H1 (cell line): ENCODE results near the gene TMEM178B. TPM values are rescaled to one million over a fixed set of nuclear protein-coding genes. Genes with fewer than 3 reads are reported as not detected.

ENCODE experiments used
- FOSL1 ChIP-seq: IDR thresholded peaks from 2 replicates; pipeline ENCODE4 v1.6.1; 2011; ENCODE audit warnings: mild to moderate bottlenecking, low read depth, low read length, moderate library complexity; ENCODE audit not compliant: insufficient read depth
- JUN ChIP-seq: IDR thresholded peaks from 2 replicates; pipeline ENCODE4 v1.6.1; 2011; ENCODE audit warnings: low read depth, mild to moderate bottlenecking, improper control_type of control experiment, low read length
- JUND ChIP-seq: IDR thresholded peaks from 2 replicates; pipeline ENCODE4 v1.6.1; 2011; ENCODE audit warnings: mild to moderate bottlenecking, improper control_type of control experiment, low read length
- KDM4A ChIP-seq: IDR thresholded peaks from one replicate; pipeline ENCODE4 v1.7.1; 2012; ENCODE audit warnings: low read depth, mild to moderate bottlenecking, moderate library complexity, low read length, inconsistent platforms; ENCODE audit not compliant: severe bottlenecking
- polyA plus RNA-seq, 7 experiments: library from polyadenylated mRNA; depleted of rRNA in 3 of 7; stranded (reverse) in 5 of 7; unstranded in 2 of 7; fragments of >200 nt in 5 of 7; fragments of 200-250 nt in 2 of 7; gene quantifications; 1 replicate in 5 of 7; 2 replicates in 1 of 7; 4 replicates in 1 of 7; pipeline versions ENCODE4 v1.2.1 to v1.2.3, GENCODE V29; 2011 to 2013; ENCODE audit warnings: missing spikeins in 2 of 7, mixed read lengths in 2 of 7
- total RNA-seq: library from RNA; stranded (reverse); fragmentation: NEBNext Ultra II Directional; extraction: Animal tissue kit (Norgen Biotek cat#: 25700); gene quantifications from 2 replicates; pipeline ENCODE4 v1.2.1, GENCODE V29; 2021
- TF ChIP-seq, protein P1 (sequence below): fragments of 300-600 bp; sonication (generic); IDR thresholded peaks from 2 replicates; pipeline ENCODE4 v1.7.1; 2012; ENCODE audit warnings: low read length, moderate library complexity, mild to moderate bottlenecking, inconsistent platforms; ENCODE audit not compliant: insufficient replicate concordance
- TF ChIP-seq, protein P2 (sequence below), 3 experiments: IDR thresholded peaks; 1 replicate in 2 of 3; 2 replicates in 1 of 3; pipeline versions ENCODE4 v1.5.1 to v1.6.1; 2011; ENCODE audit warnings: low read length in 3 of 3, mild to moderate bottlenecking in 3 of 3, inconsistent platforms in 2 of 3, low read depth in 1 of 3, moderate library complexity in 1 of 3; ENCODE audit not compliant: insufficient read depth in 1 of 3; ENCODE audit errors: control extremely low read depth in 1 of 3
- TF ChIP-seq, protein P3 (sequence below): IDR thresholded peaks from 2 replicates; pipeline ENCODE4 v1.6.1; 2012; ENCODE audit warnings: low read length, inconsistent platforms

Gene TMEM178B
- total and polyA plus RNA-seq, 2 of the 8 experiments (the other 6 are each of a cell fraction or from before 2014, with no cell fraction given): 5.3 to 18.1 TPM

DNA sequence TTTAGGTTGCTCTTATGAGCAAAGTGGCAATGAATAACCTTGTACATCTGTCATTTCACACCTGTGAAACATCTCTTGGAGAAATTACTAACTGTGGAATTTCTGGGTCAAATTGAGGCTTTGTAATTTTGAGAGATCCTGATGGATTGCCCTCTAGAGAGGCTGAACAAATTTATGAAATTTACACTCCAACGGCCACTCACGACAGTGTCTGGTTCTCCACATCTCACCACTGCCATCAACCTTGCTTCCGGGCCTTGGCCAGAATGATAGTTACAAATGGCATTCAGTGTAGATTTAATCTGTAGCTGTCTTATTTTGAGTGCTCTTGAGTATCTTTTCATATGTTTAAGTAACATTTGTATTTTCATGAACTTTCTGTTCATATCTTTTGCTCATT lies 117.4 kb downstream of the TMEM178B start (continued):
- TF ChIP-seq, protein P1, sequence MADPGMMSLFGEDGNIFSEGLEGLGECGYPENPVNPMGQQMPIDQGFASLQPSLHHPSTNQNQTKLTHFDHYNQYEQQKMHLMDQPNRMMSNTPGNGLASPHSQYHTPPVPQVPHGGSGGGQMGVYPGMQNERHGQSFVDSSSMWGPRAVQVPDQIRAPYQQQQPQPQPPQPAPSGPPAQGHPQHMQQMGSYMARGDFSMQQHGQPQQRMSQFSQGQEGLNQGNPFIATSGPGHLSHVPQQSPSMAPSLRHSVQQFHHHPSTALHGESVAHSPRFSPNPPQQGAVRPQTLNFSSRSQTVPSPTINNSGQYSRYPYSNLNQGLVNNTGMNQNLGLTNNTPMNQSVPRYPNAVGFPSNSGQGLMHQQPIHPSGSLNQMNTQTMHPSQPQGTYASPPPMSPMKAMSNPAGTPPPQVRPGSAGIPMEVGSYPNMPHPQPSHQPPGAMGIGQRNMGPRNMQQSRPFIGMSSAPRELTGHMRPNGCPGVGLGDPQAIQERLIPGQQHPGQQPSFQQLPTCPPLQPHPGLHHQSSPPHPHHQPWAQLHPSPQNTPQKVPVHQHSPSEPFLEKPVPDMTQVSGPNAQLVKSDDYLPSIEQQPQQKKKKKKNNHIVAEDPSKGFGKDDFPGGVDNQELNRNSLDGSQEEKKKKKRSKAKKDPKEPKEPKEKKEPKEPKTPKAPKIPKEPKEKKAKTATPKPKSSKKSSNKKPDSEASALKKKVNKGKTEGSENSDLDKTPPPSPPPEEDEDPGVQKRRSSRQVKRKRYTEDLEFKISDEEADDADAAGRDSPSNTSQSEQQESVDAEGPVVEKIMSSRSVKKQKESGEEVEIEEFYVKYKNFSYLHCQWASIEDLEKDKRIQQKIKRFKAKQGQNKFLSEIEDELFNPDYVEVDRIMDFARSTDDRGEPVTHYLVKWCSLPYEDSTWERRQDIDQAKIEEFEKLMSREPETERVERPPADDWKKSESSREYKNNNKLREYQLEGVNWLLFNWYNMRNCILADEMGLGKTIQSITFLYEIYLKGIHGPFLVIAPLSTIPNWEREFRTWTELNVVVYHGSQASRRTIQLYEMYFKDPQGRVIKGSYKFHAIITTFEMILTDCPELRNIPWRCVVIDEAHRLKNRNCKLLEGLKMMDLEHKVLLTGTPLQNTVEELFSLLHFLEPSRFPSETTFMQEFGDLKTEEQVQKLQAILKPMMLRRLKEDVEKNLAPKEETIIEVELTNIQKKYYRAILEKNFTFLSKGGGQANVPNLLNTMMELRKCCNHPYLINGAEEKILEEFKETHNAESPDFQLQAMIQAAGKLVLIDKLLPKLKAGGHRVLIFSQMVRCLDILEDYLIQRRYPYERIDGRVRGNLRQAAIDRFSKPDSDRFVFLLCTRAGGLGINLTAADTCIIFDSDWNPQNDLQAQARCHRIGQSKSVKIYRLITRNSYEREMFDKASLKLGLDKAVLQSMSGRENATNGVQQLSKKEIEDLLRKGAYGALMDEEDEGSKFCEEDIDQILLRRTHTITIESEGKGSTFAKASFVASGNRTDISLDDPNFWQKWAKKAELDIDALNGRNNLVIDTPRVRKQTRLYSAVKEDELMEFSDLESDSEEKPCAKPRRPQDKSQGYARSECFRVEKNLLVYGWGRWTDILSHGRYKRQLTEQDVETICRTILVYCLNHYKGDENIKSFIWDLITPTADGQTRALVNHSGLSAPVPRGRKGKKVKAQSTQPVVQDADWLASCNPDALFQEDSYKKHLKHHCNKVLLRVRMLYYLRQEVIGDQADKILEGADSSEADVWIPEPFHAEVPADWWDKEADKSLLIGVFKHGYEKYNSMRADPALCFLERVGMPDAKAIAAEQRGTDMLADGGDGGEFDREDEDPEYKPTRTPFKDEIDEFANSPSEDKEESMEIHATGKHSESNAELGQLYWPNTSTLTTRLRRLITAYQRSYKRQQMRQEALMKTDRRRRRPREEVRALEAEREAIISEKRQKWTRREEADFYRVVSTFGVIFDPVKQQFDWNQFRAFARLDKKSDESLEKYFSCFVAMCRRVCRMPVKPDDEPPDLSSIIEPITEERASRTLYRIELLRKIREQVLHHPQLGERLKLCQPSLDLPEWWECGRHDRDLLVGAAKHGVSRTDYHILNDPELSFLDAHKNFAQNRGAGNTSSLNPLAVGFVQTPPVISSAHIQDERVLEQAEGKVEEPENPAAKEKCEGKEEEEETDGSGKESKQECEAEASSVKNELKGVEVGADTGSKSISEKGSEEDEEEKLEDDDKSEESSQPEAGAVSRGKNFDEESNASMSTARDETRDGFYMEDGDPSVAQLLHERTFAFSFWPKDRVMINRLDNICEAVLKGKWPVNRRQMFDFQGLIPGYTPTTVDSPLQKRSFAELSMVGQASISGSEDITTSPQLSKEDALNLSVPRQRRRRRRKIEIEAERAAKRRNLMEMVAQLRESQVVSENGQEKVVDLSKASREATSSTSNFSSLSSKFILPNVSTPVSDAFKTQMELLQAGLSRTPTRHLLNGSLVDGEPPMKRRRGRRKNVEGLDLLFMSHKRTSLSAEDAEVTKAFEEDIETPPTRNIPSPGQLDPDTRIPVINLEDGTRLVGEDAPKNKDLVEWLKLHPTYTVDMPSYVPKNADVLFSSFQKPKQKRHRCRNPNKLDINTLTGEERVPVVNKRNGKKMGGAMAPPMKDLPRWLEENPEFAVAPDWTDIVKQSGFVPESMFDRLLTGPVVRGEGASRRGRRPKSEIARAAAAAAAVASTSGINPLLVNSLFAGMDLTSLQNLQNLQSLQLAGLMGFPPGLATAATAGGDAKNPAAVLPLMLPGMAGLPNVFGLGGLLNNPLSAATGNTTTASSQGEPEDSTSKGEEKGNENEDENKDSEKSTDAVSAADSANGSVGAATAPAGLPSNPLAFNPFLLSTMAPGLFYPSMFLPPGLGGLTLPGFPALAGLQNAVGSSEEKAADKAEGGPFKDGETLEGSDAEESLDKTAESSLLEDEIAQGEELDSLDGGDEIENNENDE: no peak
- TF ChIP-seq KDM4A: no peak
- no peak for TF ChIP-seq JUND
- no peak for TF ChIP-seq FOSL1
- TF ChIP-seq, protein P2, sequence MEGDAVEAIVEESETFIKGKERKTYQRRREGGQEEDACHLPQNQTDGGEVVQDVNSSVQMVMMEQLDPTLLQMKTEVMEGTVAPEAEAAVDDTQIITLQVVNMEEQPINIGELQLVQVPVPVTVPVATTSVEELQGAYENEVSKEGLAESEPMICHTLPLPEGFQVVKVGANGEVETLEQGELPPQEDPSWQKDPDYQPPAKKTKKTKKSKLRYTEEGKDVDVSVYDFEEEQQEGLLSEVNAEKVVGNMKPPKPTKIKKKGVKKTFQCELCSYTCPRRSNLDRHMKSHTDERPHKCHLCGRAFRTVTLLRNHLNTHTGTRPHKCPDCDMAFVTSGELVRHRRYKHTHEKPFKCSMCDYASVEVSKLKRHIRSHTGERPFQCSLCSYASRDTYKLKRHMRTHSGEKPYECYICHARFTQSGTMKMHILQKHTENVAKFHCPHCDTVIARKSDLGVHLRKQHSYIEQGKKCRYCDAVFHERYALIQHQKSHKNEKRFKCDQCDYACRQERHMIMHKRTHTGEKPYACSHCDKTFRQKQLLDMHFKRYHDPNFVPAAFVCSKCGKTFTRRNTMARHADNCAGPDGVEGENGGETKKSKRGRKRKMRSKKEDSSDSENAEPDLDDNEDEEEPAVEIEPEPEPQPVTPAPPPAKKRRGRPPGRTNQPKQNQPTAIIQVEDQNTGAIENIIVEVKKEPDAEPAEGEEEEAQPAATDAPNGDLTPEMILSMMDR (IDR thresholded peaks at IDR 0.05; ENCODE audit: control extremely low read depth in 1 of 3, insufficient read depth in 1 of 3, low read depth in 1 of 3, low read length in 3 of 3): no peak
- no peak for TF ChIP-seq JUN
- TF ChIP-seq, protein P3, sequence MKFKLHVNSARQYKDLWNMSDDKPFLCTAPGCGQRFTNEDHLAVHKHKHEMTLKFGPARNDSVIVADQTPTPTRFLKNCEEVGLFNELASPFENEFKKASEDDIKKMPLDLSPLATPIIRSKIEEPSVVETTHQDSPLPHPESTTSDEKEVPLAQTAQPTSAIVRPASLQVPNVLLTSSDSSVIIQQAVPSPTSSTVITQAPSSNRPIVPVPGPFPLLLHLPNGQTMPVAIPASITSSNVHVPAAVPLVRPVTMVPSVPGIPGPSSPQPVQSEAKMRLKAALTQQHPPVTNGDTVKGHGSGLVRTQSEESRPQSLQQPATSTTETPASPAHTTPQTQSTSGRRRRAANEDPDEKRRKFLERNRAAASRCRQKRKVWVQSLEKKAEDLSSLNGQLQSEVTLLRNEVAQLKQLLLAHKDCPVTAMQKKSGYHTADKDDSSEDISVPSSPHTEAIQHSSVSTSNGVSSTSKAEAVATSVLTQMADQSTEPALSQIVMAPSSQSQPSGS: no peak
